Mesenchymal stem cell (in vitro differentiated cells and primary cell): Measurements from ENCODE around the gene CTSE.
"Not testable (repeated sequence)": the region's sequence is repeated elsewhere in the genome, so short reads cannot be mapped to it uniquely, and the experiment has no call there.

Source experiments
- DNase-seq: peaks from one replicate; pipeline ENCODE4 v3.0.0-alpha.2; 2013
- H2AFZ ChIP-seq: one replicate; pipeline ENCODE4 v1.6.1; 2013; ENCODE audit warnings: low read depth, mild to moderate bottlenecking, control low read depth, inconsistent platforms, low read length, moderate library complexity
- H2AK5ac ChIP-seq: 2 replicates; pipeline ENCODE4 v1.6.1; 2013; ENCODE audit warnings: low read length, moderate library complexity, mild to moderate bottlenecking, inconsistent platforms; ENCODE audit not compliant: severe bottlenecking
- H2BK120ac ChIP-seq: one replicate; pipeline ENCODE4 v1.6.1; 2013; ENCODE audit warnings: low read depth, mild to moderate bottlenecking, inconsistent platforms, low read length, moderate library complexity
- H2BK12ac ChIP-seq, 2 experiments: one replicate each; pipeline ENCODE4 v1.6.1; 2013; ENCODE audit warnings: inconsistent platforms in 2 of 2, low read length in 2 of 2, mild to moderate bottlenecking in 2 of 2, moderate library complexity in 2 of 2, control low read depth in 1 of 2
- H2BK15ac ChIP-seq: one replicate; pipeline ENCODE4 v1.6.1; 2013; ENCODE audit warnings: mild to moderate bottlenecking, low read depth, inconsistent platforms; ENCODE audit not compliant: poor library complexity, severe bottlenecking
- H2BK5ac ChIP-seq: 2 replicates; pipeline ENCODE4 v1.6.1; 2013; ENCODE audit warnings: low read depth, mild to moderate bottlenecking, low read length, control low read depth, inconsistent platforms; ENCODE audit not compliant: poor library complexity, severe bottlenecking
- H3K14ac ChIP-seq, 2 experiments: one replicate each; pipeline ENCODE4 v1.6.1; 2013; ENCODE audit warnings: inconsistent platforms in 2 of 2, low read length in 2 of 2, control low read depth in 1 of 2, mild to moderate bottlenecking in 1 of 2, moderate library complexity in 1 of 2
- H3K18ac ChIP-seq, 2 experiments: one replicate each; pipeline ENCODE4 v1.6.1; 2013; ENCODE audit warnings: inconsistent platforms in 2 of 2, low read length in 2 of 2, control low read depth in 1 of 2, low read depth in 1 of 2, mild to moderate bottlenecking in 1 of 2
- H3K23ac ChIP-seq, 2 experiments: one replicate each; pipeline ENCODE4 v1.6.1; 2013; ENCODE audit warnings: inconsistent platforms in 2 of 2, low read length in 2 of 2, mild to moderate bottlenecking in 2 of 2, moderate library complexity in 2 of 2, control low read depth in 1 of 2
- H3K27ac ChIP-seq: 2 replicates; pipeline ENCODE4 v1.5.1; 2013; ENCODE audit warnings: mild to moderate bottlenecking, moderate library complexity, low read length, control low read depth, inconsistent platforms; ENCODE audit not compliant: poor library complexity, severe bottlenecking
- H3K27me3 ChIP-seq, 2 experiments: 2 replicates each; pipeline versions ENCODE4 v1.6.1 to v1.7.0; 2013; ENCODE audit warnings: low read length in 2 of 2, mild to moderate bottlenecking in 2 of 2, moderate library complexity in 2 of 2, control low read depth in 1 of 2, inconsistent platforms in 1 of 2; ENCODE audit not compliant: control insufficient read depth in 1 of 2, insufficient read depth in 1 of 2
- H3K36me3 ChIP-seq, 2 experiments: 2 replicates each; pipeline versions ENCODE4 v1.6.1 to v1.7.0; 2013; ENCODE audit warnings: low read length in 2 of 2, control low read depth in 1 of 2, inconsistent platforms in 1 of 2, low read depth in 1 of 2, mild to moderate bottlenecking in 1 of 2; ENCODE audit not compliant: insufficient read depth in 2 of 2, control insufficient read depth in 1 of 2
- H3K4ac ChIP-seq, 2 experiments: one replicate each; pipeline ENCODE4 v1.6.1; 2013; ENCODE audit warnings: inconsistent platforms in 2 of 2, low read length in 2 of 2, mild to moderate bottlenecking in 2 of 2, moderate library complexity in 2 of 2, control low read depth in 1 of 2, low read depth in 1 of 2
- H3K4me1 ChIP-seq: 2 replicates; pipeline ENCODE4 v1.6.1; 2013; ENCODE audit warnings: low read depth, low read length, control low read depth; ENCODE audit not compliant: control insufficient read depth, insufficient read depth
- H3K4me2 ChIP-seq: 2 replicates; pipeline ENCODE4 v1.6.1; 2013; ENCODE audit warnings: low read length, mild to moderate bottlenecking, inconsistent platforms; ENCODE audit not compliant: poor library complexity, severe bottlenecking
- H3K4me3 ChIP-seq, 2 experiments: 2 replicates each; pipeline versions ENCODE4 v1.5.1 to v1.7.0; 2013; ENCODE audit warnings: low read length in 2 of 2, mild to moderate bottlenecking in 2 of 2, control low read depth in 1 of 2, low read depth in 1 of 2; ENCODE audit not compliant: insufficient read depth in 1 of 2
- H3K79me1 ChIP-seq: replicated peaks from 2 replicates; pipeline ENCODE4 v1.6.1; 2013; ENCODE audit warnings: mild to moderate bottlenecking, control low read depth, low read length, inconsistent platforms; ENCODE audit not compliant: poor library complexity, severe bottlenecking
- H3K9ac ChIP-seq: 2 replicates; pipeline ENCODE4 v1.7.0; 2013; ENCODE audit warnings: mild to moderate bottlenecking, low read length, moderate library complexity
- H3K9me3 ChIP-seq: 2 replicates; pipeline ENCODE4 v1.7.0; 2013; ENCODE audit warnings: mild to moderate bottlenecking, low read length; ENCODE audit not compliant: control insufficient read depth
- H4K8ac ChIP-seq: one replicate; pipeline ENCODE4 v1.6.1; 2013; ENCODE audit warnings: inconsistent platforms, mild to moderate bottlenecking, low read length, moderate library complexity
- H4K91ac ChIP-seq: one replicate; pipeline ENCODE4 v1.6.1; 2013; ENCODE audit warnings: mild to moderate bottlenecking, low read length, inconsistent platforms
- WGBS: methylation state at CpG from one replicate; pipeline ENCODE4 v1.1.7; 2013; ENCODE audit warnings: mixed read lengths; 5-methylcytosine and 5-hydroxymethylcytosine counted together

The CTSE gene

GRCh38 chr1:206052919-206053610, 29.4 kb upstream of the CTSE start, which contains the start of gene RHEX:
Gene RHEX (plus strand): TSS chr1:206053173. CDS start chr1:206097829, 44,656 bp downstream.
- not testable (repeated sequence) for H4K8ac ChIP-seq, H3K18ac ChIP-seq, H3K9me3 ChIP-seq, H3K9ac ChIP-seq, H2BK15ac ChIP-seq, H3K4ac ChIP-seq, H4K91ac ChIP-seq, H3K36me3 ChIP-seq, H2AFZ ChIP-seq, H3K23ac ChIP-seq, H3K27me3 ChIP-seq, H2BK12ac ChIP-seq, H3K79me1 ChIP-seq, H2BK120ac ChIP-seq, DNase-seq, H3K14ac ChIP-seq
- H2AK5ac ChIP-seq, result peak within 1 kb of the TSS; percentile 85
- peak within 1 kb of the TSS; percentile 9 to 61 for H3K4me3 ChIP-seq
- H2BK5ac ChIP-seq, result peak within 1 kb of the TSS; percentile 85
- WGBS, result 92% methylated on average over 16 of the region's 17 CpGs
- H3K4me2 ChIP-seq, result peak within 1 kb of the TSS; percentile 66
- H3K27ac ChIP-seq, result peak within 1 kb of the TSS; percentile 98
- peaks cover 14% of the 10 kb centered on the region for H3K4me1 ChIP-seq

DNA sequence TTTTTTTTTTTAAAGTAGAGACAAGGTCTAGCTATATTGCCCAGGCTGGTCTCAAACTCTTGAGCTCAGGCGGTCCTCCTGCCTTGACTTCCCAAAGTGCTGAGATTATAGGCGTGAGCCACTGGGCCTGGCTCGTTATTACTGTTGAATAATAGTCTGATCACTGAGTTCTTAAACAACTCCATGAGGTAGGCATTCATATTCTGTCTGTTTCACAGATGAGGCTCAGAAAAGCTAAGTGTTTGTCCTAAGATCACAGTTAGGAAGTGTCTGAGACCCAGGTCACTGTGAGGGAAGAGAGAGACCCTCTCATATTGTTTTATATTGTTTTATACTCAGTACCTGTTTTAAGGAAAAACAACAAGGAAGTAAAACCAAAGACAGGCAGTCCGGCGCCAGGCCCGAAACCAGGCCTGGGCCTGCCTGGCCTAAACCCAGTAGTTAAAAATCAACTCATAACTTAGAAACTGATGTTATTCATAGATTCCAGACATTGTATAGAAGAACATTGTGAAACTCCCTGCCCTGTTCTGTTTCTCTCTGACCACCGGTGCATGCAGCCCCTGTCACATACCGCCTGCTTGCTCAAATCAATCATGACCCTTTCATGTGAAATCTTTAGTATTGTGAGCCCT, 28.7 kb upstream of the CTSE start:
- H3K14ac ChIP-seq, DNase-seq, H3K23ac ChIP-seq, H4K8ac ChIP-seq, H2BK120ac ChIP-seq, H3K9me3 ChIP-seq, H3K79me1 ChIP-seq, H3K18ac ChIP-seq, H3K4me2 ChIP-seq, H2AFZ ChIP-seq, H3K36me3 ChIP-seq, H2BK12ac ChIP-seq, H3K9ac ChIP-seq, H3K4me3 ChIP-seq, H4K91ac ChIP-seq, H2AK5ac ChIP-seq, H2BK15ac ChIP-seq, H3K4ac ChIP-seq: not testable (repeated sequence)
- peaks cover 12% of the 10 kb centered on the region for H3K4me1 ChIP-seq
- peak overlapping the region; percentile 83 for H2BK5ac ChIP-seq
- peak overlapping the region; percentile 98 for H3K27ac ChIP-seq
- H3K27me3 ChIP-seq, result peaks cover 0 to 15% of the 10 kb centered on the region in 2 experiments
- 96% methylated on average over 3 of the region's 8 CpGs for WGBS

GRCh38 chr1:206050655-206051235, 27.1 kb upstream of the CTSE start:
- no peak for DNase-seq
- no peaks in the 10 kb centered on the region for H3K36me3 ChIP-seq
- no peak overlapping the region for H4K8ac ChIP-seq
- peak overlapping the region; percentile 38 for H3K4me2 ChIP-seq
- H3K14ac ChIP-seq, result no peak overlapping the region
- H3K27ac ChIP-seq, result peak overlapping the region; percentile 98
- peak overlapping the region; percentile 90 for H2AK5ac ChIP-seq
- H3K23ac ChIP-seq, result no peak overlapping the region
- no peak overlapping the region for H2BK120ac ChIP-seq
- H4K91ac ChIP-seq, result no peak overlapping the region
- no peak overlapping the region for H2AFZ ChIP-seq
- H3K4ac ChIP-seq, result no peak overlapping the region
- no peak overlapping the region for H2BK12ac ChIP-seq
- H3K18ac ChIP-seq, result no peak overlapping the region
- H3K79me1 ChIP-seq, result no peaks in the 10 kb centered on the region
- no peak overlapping the region for H3K4me3 ChIP-seq
- no peak overlapping the region for H3K9ac ChIP-seq
- WGBS, result 73% methylated on average over 5 of the region's 6 CpGs
- no peak overlapping the region for H2BK15ac ChIP-seq
- H2BK5ac ChIP-seq, result peak overlapping the region; percentile 33
- H3K4me1 ChIP-seq, result peaks cover 12% of the 10 kb centered on the region
- H3K27me3 ChIP-seq, result peaks cover 0 to 16% of the 10 kb centered on the region in 2 experiments
- no peaks in the 10 kb centered on the region for H3K9me3 ChIP-seq

DNA sequence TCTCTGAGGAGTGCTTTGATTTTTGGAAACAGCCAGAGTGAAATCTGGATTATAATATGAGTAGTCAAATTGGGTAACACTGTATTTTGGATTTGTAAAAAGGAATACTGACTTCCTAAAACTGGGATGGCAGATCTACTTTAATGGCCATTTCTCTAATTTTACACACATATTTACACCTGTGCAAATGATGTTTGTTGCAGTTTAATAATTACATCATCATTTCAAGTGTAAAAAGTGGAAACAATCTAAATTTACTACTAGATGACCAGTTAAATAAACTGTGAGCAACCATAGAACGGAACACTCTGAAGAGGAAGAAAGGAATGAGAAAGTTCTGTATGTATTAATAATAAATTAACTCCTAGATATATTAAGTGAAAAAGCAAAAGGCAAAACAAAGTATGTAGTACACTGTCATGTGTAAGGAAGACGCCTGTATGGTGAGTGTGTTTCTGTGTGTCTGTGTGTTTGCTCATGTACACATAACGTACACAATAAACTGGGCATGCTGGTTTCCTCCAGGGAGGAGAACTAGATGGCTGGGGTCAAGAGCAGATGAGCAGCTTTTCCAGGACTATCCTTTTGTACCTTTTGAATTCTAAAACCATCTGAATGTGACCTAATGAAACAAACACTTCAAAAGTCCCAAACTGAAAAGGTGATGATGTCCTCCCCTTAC, 26.4 kb upstream of the CTSE start:
- Histone ChIP-seq H3K4me1 (peaks cover 12% of the 10 kb centered on the region), H2AK5ac (no peak overlapping the region), H3K79me1 (no peaks in the 10 kb centered on the region), H2BK15ac (no peak overlapping the region), H3K4me2 (no peak overlapping the region), H3K36me3 (no peaks in the 10 kb centered on the region), H3K9me3 (no peaks in the 10 kb centered on the region), H3K14ac (no peak overlapping the region), H2BK120ac (no peak overlapping the region), H3K23ac (no peak overlapping the region), H3K4me3 (no peak overlapping the region), H4K91ac (no peak overlapping the region), H4K8ac (no peak overlapping the region), H3K4ac (no peak overlapping the region), H2AFZ (no peak overlapping the region), H3K9ac (no peak overlapping the region), H2BK12ac (no peak overlapping the region), H3K18ac (no peak overlapping the region), H2BK5ac (no peak overlapping the region), H3K27ac (peak overlapping the region; percentile 60), H3K27me3 (peaks cover 0 to 16% of the 10 kb centered on the region in 2 experiments)
- DNase-seq, result no peak
- WGBS, result 79% methylated on average over 2 of the region's 3 CpGs
